ENCODE measurements around the gene EIF2B1.
"Not testable (repeated sequence)": the region's sequence is repeated elsewhere in the genome, so short reads cannot be mapped to it uniquely, and the experiment has no call there.

EIF2B1 gene

DNA sequence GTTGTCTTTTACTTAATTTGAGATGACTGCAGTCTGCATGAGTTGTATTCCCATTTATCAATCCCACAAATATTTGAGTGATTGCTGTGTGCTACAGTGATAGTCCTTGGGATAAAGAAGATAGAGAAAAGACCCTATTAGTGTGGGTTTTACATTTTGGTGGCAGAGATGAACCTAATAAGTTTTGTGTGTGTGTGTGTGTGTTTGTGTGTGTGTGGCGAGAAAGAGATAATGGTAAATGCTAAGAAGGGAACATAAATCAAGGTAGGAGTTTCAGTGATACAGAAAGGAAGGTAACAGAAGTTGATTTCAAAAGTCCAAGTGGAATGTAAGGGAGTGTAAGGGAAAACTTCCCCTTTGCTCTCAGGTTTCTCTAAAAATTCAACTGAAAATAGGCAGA, 34.2 kb downstream of the EIF2B1 start:
- H3K4me3 ChIP-seq (ENCODE audit: low read depth, low read length) = no peak overlapping the region
- CTCF ChIA-PET = no interaction called here
- no peak for DNase-seq (ENCODE audit: low read depth, low spot score)
- TF ChIP-seq, protein P1, sequence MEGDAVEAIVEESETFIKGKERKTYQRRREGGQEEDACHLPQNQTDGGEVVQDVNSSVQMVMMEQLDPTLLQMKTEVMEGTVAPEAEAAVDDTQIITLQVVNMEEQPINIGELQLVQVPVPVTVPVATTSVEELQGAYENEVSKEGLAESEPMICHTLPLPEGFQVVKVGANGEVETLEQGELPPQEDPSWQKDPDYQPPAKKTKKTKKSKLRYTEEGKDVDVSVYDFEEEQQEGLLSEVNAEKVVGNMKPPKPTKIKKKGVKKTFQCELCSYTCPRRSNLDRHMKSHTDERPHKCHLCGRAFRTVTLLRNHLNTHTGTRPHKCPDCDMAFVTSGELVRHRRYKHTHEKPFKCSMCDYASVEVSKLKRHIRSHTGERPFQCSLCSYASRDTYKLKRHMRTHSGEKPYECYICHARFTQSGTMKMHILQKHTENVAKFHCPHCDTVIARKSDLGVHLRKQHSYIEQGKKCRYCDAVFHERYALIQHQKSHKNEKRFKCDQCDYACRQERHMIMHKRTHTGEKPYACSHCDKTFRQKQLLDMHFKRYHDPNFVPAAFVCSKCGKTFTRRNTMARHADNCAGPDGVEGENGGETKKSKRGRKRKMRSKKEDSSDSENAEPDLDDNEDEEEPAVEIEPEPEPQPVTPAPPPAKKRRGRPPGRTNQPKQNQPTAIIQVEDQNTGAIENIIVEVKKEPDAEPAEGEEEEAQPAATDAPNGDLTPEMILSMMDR (IDR thresholded peaks at IDR 0.05; ENCODE audit: insufficient read depth, low read length, missing control alignments) = no peak
- POLR2A ChIA-PET = no interaction called here

DNA sequence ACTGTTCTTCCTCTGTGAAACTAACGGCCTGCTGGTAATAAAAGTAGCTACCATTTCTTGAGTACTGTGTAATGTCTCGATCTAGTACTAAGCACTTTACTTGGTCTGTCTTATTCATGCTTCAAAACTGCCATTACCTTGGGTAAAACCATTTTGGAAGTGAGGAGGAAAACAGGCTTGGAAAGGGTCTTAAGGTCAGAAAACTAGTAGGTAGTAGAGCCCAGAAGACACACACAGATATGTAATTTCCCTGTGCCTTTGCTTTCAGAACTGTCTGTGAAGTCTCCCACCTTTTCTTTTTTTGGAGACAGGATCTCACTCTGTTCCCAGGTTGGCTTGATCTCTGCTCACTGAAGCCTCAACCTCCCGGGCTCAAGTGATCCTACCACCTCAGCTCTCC, 35.0 kb downstream of the EIF2B1 start:
- ChIA-PET POLR2A (interaction anchor here (0.7 kb wide), 1 partner anchor 14 kb away, joined by 3 read pairs; the partner anchor contains the start of gene TMED2), CTCF (interaction anchor here (1.5 kb wide), 1 partner anchor 360 kb away, joined by 4 read pairs; no protein-coding TSS in a partner anchor)
- no peak overlapping the region for H3K4me3 ChIP-seq (ENCODE audit: low read depth, low read length)
- no peak for DNase-seq (ENCODE audit: low read depth, low spot score)
- TF ChIP-seq, protein P1 (IDR thresholded peaks at IDR 0.05; ENCODE audit: insufficient read depth, low read length, missing control alignments) = no peak

DNA sequence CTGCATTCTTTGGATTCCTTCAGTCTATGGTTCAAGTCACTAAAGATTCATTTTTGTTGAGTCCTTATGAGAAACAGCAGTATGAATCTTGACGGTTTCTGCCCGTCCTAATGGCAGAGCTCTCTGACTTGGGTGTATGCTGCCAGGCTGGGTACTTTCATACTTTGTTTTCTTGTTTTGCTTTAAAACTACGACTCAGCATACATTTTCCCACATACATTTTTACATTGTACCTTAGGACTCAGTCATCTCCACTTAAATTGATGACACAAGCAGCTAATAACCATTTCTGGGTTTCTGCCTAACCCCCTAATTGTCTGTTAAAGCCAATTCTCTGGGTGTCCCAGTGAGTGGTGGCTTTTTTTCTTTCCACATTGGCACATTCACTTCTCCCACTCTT, 36.4 kb downstream of the EIF2B1 start:
- CTCF ChIA-PET = interaction anchor here (0.6 to 1.5 kb wide), 4 partner anchors 14 to 359 kb away, joined by 3 to 5 read pairs (median 4); no protein-coding TSS in a partner anchor
- DNase-seq (ENCODE audit: low read depth, low spot score) = no peak
- TF ChIP-seq, protein P1 (IDR thresholded peaks at IDR 0.05; ENCODE audit: insufficient read depth, low read length, missing control alignments) = no peak
- POLR2A ChIA-PET = no interaction called here
- H3K4me3 ChIP-seq (ENCODE audit: low read depth, low read length) = no peak overlapping the region

DNA sequence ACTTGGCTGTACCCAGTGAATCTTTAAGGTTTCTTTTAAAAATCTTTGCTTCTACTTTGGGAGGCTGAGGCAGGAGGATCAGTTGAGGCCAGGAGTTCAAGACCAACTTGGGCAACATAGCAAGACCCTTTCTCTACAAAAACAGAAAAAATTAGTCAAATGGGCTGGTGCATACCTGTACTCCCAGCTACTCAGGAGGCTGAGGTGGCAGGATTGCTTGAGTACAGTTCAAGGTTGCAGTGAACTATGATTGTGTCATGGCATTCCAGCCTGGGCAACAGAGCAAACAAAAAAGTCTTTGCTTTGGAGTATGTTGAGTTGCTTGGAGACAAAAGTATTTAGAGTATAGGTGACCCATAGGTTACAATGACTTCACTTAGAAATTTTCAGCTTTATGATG, 37.8 kb downstream of the EIF2B1 start:
- DNase-seq (ENCODE audit: low read depth, low spot score) = no peak
- CTCF ChIA-PET = interaction anchor here (1.2 kb wide), 1 partner anchor 23 kb away, joined by 5 read pairs; no protein-coding TSS in a partner anchor
- TF ChIP-seq, protein P1 (IDR thresholded peaks at IDR 0.05; ENCODE audit: insufficient read depth, low read length, missing control alignments) = no peak
- no peak overlapping the region for H3K4me3 ChIP-seq (ENCODE audit: low read depth, low read length)
- POLR2A ChIA-PET = no interaction called here

DNA sequence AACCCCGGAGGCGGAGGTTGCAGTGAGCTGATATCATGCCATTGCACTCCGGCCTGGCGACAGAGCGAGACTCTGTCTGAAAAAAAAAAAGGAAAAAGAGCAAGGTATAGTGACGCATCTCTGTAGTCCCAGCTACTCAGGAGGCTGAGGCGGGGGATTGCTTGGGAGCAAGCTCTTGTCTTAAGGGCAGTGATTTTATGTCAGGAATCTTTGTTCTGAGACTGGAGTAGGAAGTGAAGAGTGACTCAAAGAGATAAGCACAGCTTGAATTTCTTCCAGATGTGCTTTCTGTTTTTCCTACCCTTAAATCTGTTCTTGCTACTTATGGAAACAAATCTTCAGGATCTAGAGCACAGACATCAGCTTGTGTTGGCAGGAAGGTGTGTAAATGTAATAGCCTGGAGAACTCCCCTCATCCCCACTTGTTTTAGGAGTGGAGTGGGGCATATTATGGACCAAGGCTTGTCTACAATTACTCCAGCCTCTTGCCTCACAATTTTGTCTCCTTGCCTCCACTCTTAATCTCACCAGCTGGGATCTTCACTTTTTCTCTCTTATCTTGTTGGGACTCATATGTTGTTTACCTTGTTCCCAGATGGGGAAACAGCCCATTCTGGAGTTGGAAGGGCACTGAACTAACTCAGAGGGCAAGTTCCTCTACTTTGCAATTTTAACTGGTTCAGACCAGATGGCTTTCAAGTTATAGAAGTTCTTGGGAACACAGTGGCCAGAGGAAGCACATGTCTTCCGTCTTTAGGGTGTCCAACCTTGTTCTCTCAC, 41.6 kb downstream of the EIF2B1 start:
- DNase-seq (ENCODE audit: low read depth, low spot score) = no peak
- TF ChIP-seq, protein P1 (IDR thresholded peaks at IDR 0.05; ENCODE audit: insufficient read depth, low read length, missing control alignments) = no peak
- ChIA-PET POLR2A (interaction anchor here (0.7 to 1.1 kb wide), 2 partner anchors 59 to 187 kb away, joined by 3 to 4 read pairs; partner anchors contain the start of gene RILPL1), CTCF (interaction anchor here (0.8 to 1.8 kb wide), 2 partner anchors 10 to 27 kb away, joined by 4 to 10 read pairs; no protein-coding TSS in a partner anchor)
- H3K4me3 ChIP-seq (ENCODE audit: low read depth, low read length) = no peak overlapping the region

DNA sequence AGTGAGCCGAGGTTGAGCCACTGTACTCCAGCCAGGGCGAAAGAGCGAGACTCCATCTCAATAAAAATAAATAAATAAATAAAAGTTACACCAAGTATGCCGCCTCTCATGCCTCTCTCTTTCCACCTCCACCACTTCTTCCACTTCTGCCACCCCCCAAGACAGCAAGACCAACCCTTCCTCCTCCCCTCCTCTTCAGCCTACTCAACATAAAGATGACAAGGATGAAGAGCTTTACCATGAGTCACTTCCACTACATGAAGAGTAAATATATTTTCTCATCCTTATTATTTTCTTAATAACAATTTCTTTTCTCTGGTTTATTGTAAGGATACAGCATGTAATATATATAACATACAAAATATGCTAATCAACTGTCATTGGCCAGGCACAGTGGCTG, 52.7 kb downstream of the EIF2B1 start:
- DNase-seq (ENCODE audit: low read depth, low spot score) = no peak
- TF ChIP-seq, protein P1 (IDR thresholded peaks at IDR 0.05; ENCODE audit: insufficient read depth, low read length, missing control alignments) = no peak
- CTCF ChIA-PET = interaction anchor here (0.9 to 1.5 kb wide), 3 partner anchors 42 to 310 kb away, joined by 3 to 5 read pairs (median 3); no protein-coding TSS in a partner anchor
- H3K4me3 ChIP-seq (ENCODE audit: low read depth, low read length) = no peak overlapping the region
- POLR2A ChIA-PET = no interaction called here

DNA sequence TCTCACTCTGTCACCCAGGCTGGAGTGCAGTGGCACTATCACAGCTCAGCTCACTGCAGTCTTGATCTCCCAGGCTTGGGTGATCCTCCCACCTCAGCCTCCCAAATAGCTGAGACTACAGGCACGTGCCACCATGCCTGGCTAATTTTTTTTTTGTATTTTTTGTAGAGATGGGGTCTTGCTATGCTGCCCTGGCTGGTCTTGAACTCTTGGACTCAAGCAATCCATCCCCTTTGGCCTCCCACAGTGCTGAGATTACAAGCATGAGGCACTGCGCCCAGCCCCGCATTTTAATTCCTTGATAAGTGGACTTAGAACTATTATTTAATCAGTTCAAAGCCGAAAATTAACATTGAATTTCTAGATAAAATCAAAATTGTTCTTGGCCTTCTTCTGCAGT, 54.7 kb downstream of the EIF2B1 start:
- POLR2A ChIA-PET = interaction anchor here (0.7 kb wide), 1 partner anchor 237 kb away, joined by 6 read pairs; no protein-coding TSS in a partner anchor
- CTCF ChIA-PET = interaction anchor here (1.1 kb wide), 2 partner anchors 47 to 341 kb away, joined by 3 read pairs; no protein-coding TSS in a partner anchor
- not testable (repeated sequence) for H3K4me3 ChIP-seq (ENCODE audit: low read depth, low read length); DNase-seq (ENCODE audit: low read depth, low spot score)
